Mesothelial cell of epicardium (in vitro differentiated cells): Measurements from ENCODE around the gene PELI2. TPM values are rescaled to one million over a fixed set of nuclear protein-coding genes. Genes with fewer than 3 reads are reported as not detected.
A peak's percentile ranks its signal among the peaks of the same experiment; 100 is the strongest.

Experiments
- DNase-seq, 2 experiments: peaks; one replicate each; pipeline ENCODE4 v3.0.0; 2021; ENCODE audit warnings: low spot score in 2 of 2; ENCODE audit not compliant: unreplicated experiment in 2 of 2
- H3K27ac Mint-ChIP-seq: 2 replicates; pipeline ENCODE4 v1.8.0; 2021; ENCODE audit warnings: mixed read lengths
- H3K27me3 Mint-ChIP-seq: 2 replicates; pipeline ENCODE4 v1.8.0; 2021; ENCODE audit warnings: low read depth, mixed read lengths
- H3K36me3 Mint-ChIP-seq: 2 replicates; pipeline ENCODE4 v1.8.0; 2021; ENCODE audit warnings: mixed read lengths
- H3K4me1 Mint-ChIP-seq: 2 replicates; pipeline ENCODE4 v1.8.0; 2021; ENCODE audit warnings: mixed read lengths
- H3K4me3 Mint-ChIP-seq: 2 replicates; pipeline ENCODE4 v1.8.0; 2021; ENCODE audit warnings: mild to moderate bottlenecking, moderate library complexity, mixed read lengths
- H3K9me3 Mint-ChIP-seq: 2 replicates; pipeline ENCODE4 v1.8.0; 2021; ENCODE audit warnings: mixed read lengths
- total RNA-seq: library from RNA; stranded (reverse); gene quantifications from 3 replicates; pipeline ENCODE4 v1.2.1, GENCODE V29; 2021
- TF ChIP-seq, protein P1 (sequence below): fragments of 200-600 bp; sonication (generic); IDR thresholded peaks from one replicate; pipeline ENCODE4 v1.5.0; 2021; ENCODE audit warnings: antibody characterized with exemption; ENCODE audit not compliant: unreplicated experiment

PELI2 gene
- total RNA-seq, 1 donor from 2014 or later = 10.0 TPM

DNA sequence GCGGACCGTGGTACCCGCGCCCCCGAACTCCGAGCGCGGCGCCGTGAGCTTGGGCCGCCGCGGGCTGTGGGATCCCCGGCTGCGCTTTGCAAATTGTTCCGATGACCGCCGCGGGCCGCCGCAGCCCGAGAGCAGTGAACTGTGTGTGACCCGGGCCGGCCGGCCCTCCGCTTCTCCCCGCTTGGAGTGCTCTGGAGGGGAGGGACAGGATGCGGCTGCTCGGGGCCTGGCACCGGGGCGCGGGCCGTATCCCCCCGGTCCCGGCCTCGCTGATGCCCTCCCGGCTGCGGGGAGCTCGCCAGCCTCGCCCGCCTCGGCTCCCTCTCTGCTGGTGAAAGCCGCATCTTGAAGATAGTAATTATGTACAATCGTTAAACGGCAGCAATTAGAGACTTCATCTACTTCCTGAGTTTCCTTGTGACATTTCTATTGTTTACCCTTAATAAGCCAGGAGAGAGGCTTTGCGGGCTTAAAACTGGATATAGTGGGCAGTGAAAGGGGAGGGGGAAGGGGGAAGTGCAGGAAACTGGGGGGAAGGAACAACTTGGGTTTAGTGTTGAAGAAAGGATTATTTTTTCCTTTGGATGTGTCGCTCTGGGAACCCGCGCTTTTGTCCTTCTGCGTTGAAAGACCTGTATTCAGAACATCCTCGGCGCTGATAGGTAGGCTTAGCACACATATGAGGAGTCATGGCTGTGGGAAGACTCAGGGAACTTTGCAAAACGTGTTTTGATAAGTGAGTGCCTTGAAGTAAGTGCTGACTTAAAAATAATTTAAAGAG lies 1.2 kb downstream of the PELI2 start:
- Mint-ChIP-seq H3K27me3 (peaks cover 42% of the 10 kb centered on the region), H3K9me3 (no peaks in the 10 kb centered on the region), H3K4me3 (peak overlapping the region; percentile 76), H3K36me3 (no peaks in the 10 kb centered on the region), H3K4me1 (peaks cover 22% of the 10 kb centered on the region), H3K27ac (peak overlapping the region; percentile 7)
- peak in 1 of 2 experiments; percentile 47 for DNase-seq
- TF ChIP-seq, protein P1, sequence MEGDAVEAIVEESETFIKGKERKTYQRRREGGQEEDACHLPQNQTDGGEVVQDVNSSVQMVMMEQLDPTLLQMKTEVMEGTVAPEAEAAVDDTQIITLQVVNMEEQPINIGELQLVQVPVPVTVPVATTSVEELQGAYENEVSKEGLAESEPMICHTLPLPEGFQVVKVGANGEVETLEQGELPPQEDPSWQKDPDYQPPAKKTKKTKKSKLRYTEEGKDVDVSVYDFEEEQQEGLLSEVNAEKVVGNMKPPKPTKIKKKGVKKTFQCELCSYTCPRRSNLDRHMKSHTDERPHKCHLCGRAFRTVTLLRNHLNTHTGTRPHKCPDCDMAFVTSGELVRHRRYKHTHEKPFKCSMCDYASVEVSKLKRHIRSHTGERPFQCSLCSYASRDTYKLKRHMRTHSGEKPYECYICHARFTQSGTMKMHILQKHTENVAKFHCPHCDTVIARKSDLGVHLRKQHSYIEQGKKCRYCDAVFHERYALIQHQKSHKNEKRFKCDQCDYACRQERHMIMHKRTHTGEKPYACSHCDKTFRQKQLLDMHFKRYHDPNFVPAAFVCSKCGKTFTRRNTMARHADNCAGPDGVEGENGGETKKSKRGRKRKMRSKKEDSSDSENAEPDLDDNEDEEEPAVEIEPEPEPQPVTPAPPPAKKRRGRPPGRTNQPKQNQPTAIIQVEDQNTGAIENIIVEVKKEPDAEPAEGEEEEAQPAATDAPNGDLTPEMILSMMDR = no peak

- H3K27ac Mint-ChIP-seq = no peak overlapping the region
- H3K4me3 Mint-ChIP-seq = peak overlapping the region; percentile 76
- no peaks in the 10 kb centered on the region for H3K36me3 Mint-ChIP-seq
- H3K4me1 Mint-ChIP-seq = peaks cover 26% of the 10 kb centered on the region
- no peak for DNase-seq
- H3K27me3 Mint-ChIP-seq = peaks cover 45% of the 10 kb centered on the region
- H3K9me3 Mint-ChIP-seq = no peaks in the 10 kb centered on the region
- TF ChIP-seq, protein P1 = no peak
These were observed 2.0 kb downstream of the PELI2 start for GRCh38 chr14:56120091-56120691.

GRCh38 chr14:56121816-56122215 lies 3.6 kb downstream of the PELI2 start:
- peaks cover 42% of the 10 kb centered on the region for H3K27me3 Mint-ChIP-seq
- no peak overlapping the region for H3K4me3 Mint-ChIP-seq
- no peak for DNase-seq
- no peak overlapping the region for H3K27ac Mint-ChIP-seq
- H3K4me1 Mint-ChIP-seq = peaks cover 22% of the 10 kb centered on the region
- TF ChIP-seq, protein P1 = no peak
- no peaks in the 10 kb centered on the region for H3K9me3 Mint-ChIP-seq
- no peaks in the 10 kb centered on the region for H3K36me3 Mint-ChIP-seq

GRCh38 chr14:56122301-56122700 lies 4.1 kb downstream of the PELI2 start:
- TF ChIP-seq, protein P1 = no peak
- no peak overlapping the region for H3K4me3 Mint-ChIP-seq
- no peak for DNase-seq
- no peaks in the 10 kb centered on the region for H3K36me3 Mint-ChIP-seq
- no peaks in the 10 kb centered on the region for H3K9me3 Mint-ChIP-seq
- peaks cover 22% of the 10 kb centered on the region for H3K4me1 Mint-ChIP-seq
- no peak overlapping the region for H3K27ac Mint-ChIP-seq
- H3K27me3 Mint-ChIP-seq = peaks cover 42% of the 10 kb centered on the region

GRCh38 chr14:56124327-56124726 lies 6.1 kb downstream of the PELI2 start:
- Mint-ChIP-seq H3K27me3 (peaks cover 47% of the 10 kb centered on the region), H3K4me3 (no peak overlapping the region), H3K36me3 (no peaks in the 10 kb centered on the region), H3K27ac (no peak overlapping the region), H3K4me1 (peaks cover 18% of the 10 kb centered on the region), H3K9me3 (no peaks in the 10 kb centered on the region)
- TF ChIP-seq, protein P1 = no peak
- no peak for DNase-seq
